ENCODE data around the gene LGALS1. TPM values are rescaled to one million over a fixed set of nuclear protein-coding genes. Genes with fewer than 3 reads are reported as not detected.

LGALS1 gene
- polyA plus RNA-seq, 1 donor (not counting 4 experiments of a cell fraction or from before 2014, with no cell fraction given) = 2,086 TPM

GRCh38 chr22:37665487-37665886 lies 9.9 kb upstream of the LGALS1 start:
- peaks cover 4 to 8% of the 10 kb centered on the region in 2 experiments for H3K36me3 ChIP-seq (ENCODE audit: control insufficient read depth in 2 of 2, extremely low read depth in 1 of 2, insufficient read depth in 2 of 2, low read length in 2 of 2)
- DNase-seq (ENCODE audit: low read depth, low spot score) (no peak), FAIRE-seq (no peak)
- H3K4me3 ChIP-seq (ENCODE audit: control insufficient read depth in 2 of 3, extremely low read depth in 1 of 3, insufficient read depth in 2 of 3, low read depth in 1 of 3, low read length in 3 of 3) = no peak overlapping the region
- dilution Hi-C loops (cut with MboI; ENCODE audit: extremely low pct_ligation_motif_present, low sequenced_read_pairs) = no loop called here
- H2AFZ ChIP-seq (ENCODE audit: control insufficient read depth, low read length) = no peak overlapping the region
- H3K27ac ChIP-seq (ENCODE audit: control insufficient read depth, insufficient read depth, low read length) = no peak overlapping the region
- no peak overlapping the region for H3K9ac ChIP-seq (ENCODE audit: control insufficient read depth, extremely low read depth, insufficient read depth, low read length)
- peaks cover 10% of the 10 kb centered on the region for H3K79me2 ChIP-seq (ENCODE audit: control insufficient read depth, insufficient read depth, low read length)
- no peaks in the 10 kb centered on the region for H3K27me3 ChIP-seq (ENCODE audit: control insufficient read depth, extremely low read depth, insufficient read depth, low read length)
- no peaks in the 10 kb centered on the region for H4K20me1 ChIP-seq (ENCODE audit: control insufficient read depth, extremely low read depth, insufficient read depth, low read length)
- no peak overlapping the region for H3K4me2 ChIP-seq (ENCODE audit: control insufficient read depth, extremely low read depth, insufficient read depth, low read depth, low read length)
- TF ChIP-seq CTCF (optimal IDR thresholded peaks at IDR 0.05 in 1 of 3, IDR thresholded peaks at IDR 0.05 in 1 of 3, conservative IDR thresholded peaks at IDR 0.05 in 1 of 3; ENCODE audit: extremely low read depth in 1 of 3, insufficient read depth in 2 of 3, low read length in 3 of 3) (no peak), EZH2 (IDR thresholded peaks at IDR 0.05; ENCODE audit: low read length) (no peak)
- H3K9me1 ChIP-seq (ENCODE audit: control insufficient read depth, extremely low read depth, insufficient read depth, low read length) = no peaks in the 10 kb centered on the region
- H3K9me3 ChIP-seq (ENCODE audit: control insufficient read depth, low read depth, low read length) = no peaks in the 10 kb centered on the region
- peaks cover under 1% of the 10 kb centered on the region for H3K4me1 ChIP-seq (ENCODE audit: control insufficient read depth, extremely low read depth, insufficient read depth, low read length)

GRCh38 chr22:37669586-37669985 lies 5.8 kb upstream of the LGALS1 start:
- H3K79me2 ChIP-seq (ENCODE audit: control insufficient read depth, insufficient read depth, low read length) = no peaks in the 10 kb centered on the region
- dilution Hi-C loops (cut with MboI; ENCODE audit: extremely low pct_ligation_motif_present, low sequenced_read_pairs) = no loop called here
- TF ChIP-seq CTCF (optimal IDR thresholded peaks at IDR 0.05 in 1 of 3, IDR thresholded peaks at IDR 0.05 in 1 of 3, conservative IDR thresholded peaks at IDR 0.05 in 1 of 3; ENCODE audit: extremely low read depth in 1 of 3, insufficient read depth in 2 of 3, low read length in 3 of 3) (no peak), EZH2 (IDR thresholded peaks at IDR 0.05; ENCODE audit: low read length) (no peak)
- no peak overlapping the region for H2AFZ ChIP-seq (ENCODE audit: control insufficient read depth, low read length)
- H3K9me1 ChIP-seq (ENCODE audit: control insufficient read depth, extremely low read depth, insufficient read depth, low read length) = no peaks in the 10 kb centered on the region
- H3K27ac ChIP-seq (ENCODE audit: control insufficient read depth, insufficient read depth, low read length) = no peak overlapping the region
- DNase-seq (ENCODE audit: low read depth, low spot score) (no peak), FAIRE-seq (no peak)
- no peaks in the 10 kb centered on the region for H3K27me3 ChIP-seq (ENCODE audit: control insufficient read depth, extremely low read depth, insufficient read depth, low read length)
- H3K4me2 ChIP-seq (ENCODE audit: control insufficient read depth, extremely low read depth, insufficient read depth, low read depth, low read length) = no peak overlapping the region
- H3K9ac ChIP-seq (ENCODE audit: control insufficient read depth, extremely low read depth, insufficient read depth, low read length) = no peak overlapping the region
- H3K4me1 ChIP-seq (ENCODE audit: control insufficient read depth, extremely low read depth, insufficient read depth, low read length) = no peaks in the 10 kb centered on the region
- no peaks in the 10 kb centered on the region for H4K20me1 ChIP-seq (ENCODE audit: control insufficient read depth, extremely low read depth, insufficient read depth, low read length)
- H3K4me3 ChIP-seq (ENCODE audit: control insufficient read depth in 2 of 3, extremely low read depth in 1 of 3, insufficient read depth in 2 of 3, low read depth in 1 of 3, low read length in 3 of 3) = no peak overlapping the region
- no peaks in the 10 kb centered on the region for H3K9me3 ChIP-seq (ENCODE audit: control insufficient read depth, low read depth, low read length)
- H3K36me3 ChIP-seq (ENCODE audit: control insufficient read depth in 2 of 2, extremely low read depth in 1 of 2, insufficient read depth in 2 of 2, low read length in 2 of 2) = peaks cover 4 to 8% of the 10 kb centered on the region in 2 experiments

Measured in keratinocyte (primary cell).